GM23338 (cell line): ENCODE data around the gene PGF. TPM values are rescaled to one million over a fixed set of nuclear protein-coding genes. Genes with fewer than 3 reads are reported as not detected.

ENCODE experiments used
- POLR2AphosphoS5 ChIP-seq: IDR thresholded peaks from 2 replicates; pipeline ENCODE4 v1.6.1; 2016; ENCODE audit warnings: antibody characterized with exemption, low read depth
- ZNF462 ChIP-seq: fragments of 250-450 bp; sonication (Bioruptor Pico); IDR thresholded peaks from 2 replicates; pipeline ENCODE4 v1.5.0; 2020; ENCODE audit warnings: mild to moderate bottlenecking, moderate library complexity
- polyA plus RNA-seq: library from polyadenylated mRNA; unstranded; fragments of >200 nt; fragmentation: Nextera tagmentation; extraction: Ambion mirVana; gene quantifications from 2 replicates; pipeline ENCODE4 v1.2.1, GENCODE V29; 2016
- total RNA-seq: library from RNA; depleted of rRNA; stranded (reverse); fragments of >200 nt; shearing (Covaris generic); gene quantifications from 2 replicates; pipeline ENCODE4 v1.2.3, GENCODE V29; 2014
- TF ChIP-seq, protein P1 (sequence below): IDR thresholded peaks from one replicate; pipeline ENCODE4 v1.6.1; 2018; ENCODE audit warnings: antibody characterized with exemption; ENCODE audit not compliant: unreplicated experiment

PGF gene
- total and polyA plus RNA-seq, 2 experiments from 2014 or later = 2.9 to 6.3 TPM

DNA sequence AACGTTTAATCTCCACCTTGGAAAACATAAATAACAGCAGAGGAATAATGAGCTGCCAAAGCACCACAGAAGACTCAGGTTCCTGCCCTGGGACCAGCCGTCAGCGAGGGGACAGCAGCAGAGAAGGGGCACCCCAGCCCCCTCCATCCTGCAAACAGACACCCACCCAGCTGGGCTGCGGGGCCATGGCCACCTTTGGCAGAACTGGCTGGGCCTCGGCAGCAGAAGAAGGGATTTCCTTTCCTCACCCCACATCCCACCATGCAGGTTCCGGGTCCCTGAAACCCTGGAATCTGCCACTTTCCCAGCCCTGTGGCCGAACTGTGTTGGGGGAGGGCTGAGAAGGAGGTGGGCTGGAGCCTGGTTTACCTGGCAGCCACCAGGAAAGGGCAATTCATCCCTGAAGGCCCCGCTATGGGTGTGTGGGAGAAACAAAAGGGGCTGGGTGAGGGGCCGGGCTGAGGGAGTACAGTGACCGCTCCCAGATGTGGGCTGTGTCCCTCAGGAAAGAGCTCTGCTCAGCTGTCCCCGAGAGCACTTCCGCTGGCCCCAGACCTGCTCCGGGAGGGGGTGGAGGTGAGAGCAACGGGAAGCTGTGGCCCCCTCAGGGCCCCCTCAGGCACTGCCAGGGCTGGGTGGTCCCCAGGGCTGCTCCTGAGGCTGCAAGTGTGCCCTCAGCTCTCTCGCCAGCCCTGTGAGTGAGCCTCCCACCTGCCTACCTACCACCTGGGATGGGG, 3.8 kb downstream of the PGF start (continued):
- TF ChIP-seq ZNF462 (CRISPR knock-in tag) = no peak
- TF ChIP-seq, protein P1, sequence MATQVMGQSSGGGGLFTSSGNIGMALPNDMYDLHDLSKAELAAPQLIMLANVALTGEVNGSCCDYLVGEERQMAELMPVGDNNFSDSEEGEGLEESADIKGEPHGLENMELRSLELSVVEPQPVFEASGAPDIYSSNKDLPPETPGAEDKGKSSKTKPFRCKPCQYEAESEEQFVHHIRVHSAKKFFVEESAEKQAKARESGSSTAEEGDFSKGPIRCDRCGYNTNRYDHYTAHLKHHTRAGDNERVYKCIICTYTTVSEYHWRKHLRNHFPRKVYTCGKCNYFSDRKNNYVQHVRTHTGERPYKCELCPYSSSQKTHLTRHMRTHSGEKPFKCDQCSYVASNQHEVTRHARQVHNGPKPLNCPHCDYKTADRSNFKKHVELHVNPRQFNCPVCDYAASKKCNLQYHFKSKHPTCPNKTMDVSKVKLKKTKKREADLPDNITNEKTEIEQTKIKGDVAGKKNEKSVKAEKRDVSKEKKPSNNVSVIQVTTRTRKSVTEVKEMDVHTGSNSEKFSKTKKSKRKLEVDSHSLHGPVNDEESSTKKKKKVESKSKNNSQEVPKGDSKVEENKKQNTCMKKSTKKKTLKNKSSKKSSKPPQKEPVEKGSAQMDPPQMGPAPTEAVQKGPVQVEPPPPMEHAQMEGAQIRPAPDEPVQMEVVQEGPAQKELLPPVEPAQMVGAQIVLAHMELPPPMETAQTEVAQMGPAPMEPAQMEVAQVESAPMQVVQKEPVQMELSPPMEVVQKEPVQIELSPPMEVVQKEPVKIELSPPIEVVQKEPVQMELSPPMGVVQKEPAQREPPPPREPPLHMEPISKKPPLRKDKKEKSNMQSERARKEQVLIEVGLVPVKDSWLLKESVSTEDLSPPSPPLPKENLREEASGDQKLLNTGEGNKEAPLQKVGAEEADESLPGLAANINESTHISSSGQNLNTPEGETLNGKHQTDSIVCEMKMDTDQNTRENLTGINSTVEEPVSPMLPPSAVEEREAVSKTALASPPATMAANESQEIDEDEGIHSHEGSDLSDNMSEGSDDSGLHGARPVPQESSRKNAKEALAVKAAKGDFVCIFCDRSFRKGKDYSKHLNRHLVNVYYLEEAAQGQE = no peak
- no peak for TF ChIP-seq POLR2AphosphoS5
